ENCODE results near the gene GYG2.

GRCh38 chrX:2781226-2781571 lies 47.5 kb upstream of the GYG2 start:
- TF ChIP-seq CTCF (IDR thresholded peaks at IDR 0.05): no peak
- no peak for TF ChIP-seq EZH2phosphoT487 (IDR thresholded peaks at IDR 0.05)

All from neural progenitor cell (in vitro differentiated cells).